ENCODE measurements around the gene OXSR1. TPM values are rescaled to one million over a fixed set of nuclear protein-coding genes. Genes with fewer than 3 reads are reported as not detected.

OXSR1 gene
- total and polyA plus RNA-seq, 2 of the 13 experiments (the other 11 are each of a cell fraction or from before 2014, with no cell fraction given): 27.4 to 32.6 TPM

DNA sequence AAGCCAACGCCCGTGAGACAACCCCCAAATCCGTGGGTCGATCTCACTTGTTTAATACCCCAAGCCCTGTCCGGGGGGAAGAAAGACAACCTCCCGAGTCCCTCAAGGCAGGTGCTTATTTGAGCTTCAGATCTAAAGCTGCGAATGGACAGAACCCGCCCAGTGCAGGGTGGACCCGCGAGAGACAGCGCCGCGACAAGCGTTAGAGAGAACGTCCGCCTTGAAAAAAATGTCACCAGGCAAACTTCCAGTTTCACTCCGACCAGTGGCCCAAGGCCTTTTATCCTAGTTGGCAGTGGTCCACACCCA, 740 bp upstream of the OXSR1 start (continued):
- no peak for TF ChIP-seq KDM5B (CRISPR knock-in tag; IDR thresholded peaks at IDR 0.05; ENCODE audit: borderline replicate concordance)
- TF ChIP-seq SRY (CRISPR knock-in tag; IDR thresholded peaks at IDR 0.05): peak; percentile 60; the same call in 1 of the 2 replicates
- TF ChIP-seq, protein P1, sequence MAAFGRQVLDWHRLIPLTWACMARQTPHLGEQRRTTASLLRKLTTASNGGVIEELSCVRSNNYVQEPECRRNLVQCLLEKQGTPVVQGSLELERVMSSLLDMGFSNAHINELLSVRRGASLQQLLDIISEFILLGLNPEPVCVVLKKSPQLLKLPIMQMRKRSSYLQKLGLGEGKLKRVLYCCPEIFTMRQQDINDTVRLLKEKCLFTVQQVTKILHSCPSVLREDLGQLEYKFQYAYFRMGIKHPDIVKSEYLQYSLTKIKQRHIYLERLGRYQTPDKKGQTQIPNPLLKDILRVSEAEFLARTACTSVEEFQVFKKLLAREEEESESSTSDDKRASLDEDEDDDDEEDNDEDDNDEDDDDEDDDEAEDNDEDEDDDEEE (CRISPR knock-in tag; IDR thresholded peaks at IDR 0.05): 0 out of 2 replicates have a peak, but pooled peaks have one; percentile 25
- TF ChIP-seq KLF9 (CRISPR knock-in tag; IDR thresholded peaks at IDR 0.05; ENCODE audit: low read depth): 0 out of 2 replicates have a peak, but pooled peaks have one; percentile 30
- no peak for TF ChIP-seq ZNF709 (CRISPR knock-in tag; IDR thresholded peaks at IDR 0.05)
- TF ChIP-seq ZNF10 (CRISPR knock-in tag; IDR thresholded peaks at IDR 0.05; ENCODE audit: borderline replicate concordance, low read depth): no peak
- TF ChIP-seq, protein P2, sequence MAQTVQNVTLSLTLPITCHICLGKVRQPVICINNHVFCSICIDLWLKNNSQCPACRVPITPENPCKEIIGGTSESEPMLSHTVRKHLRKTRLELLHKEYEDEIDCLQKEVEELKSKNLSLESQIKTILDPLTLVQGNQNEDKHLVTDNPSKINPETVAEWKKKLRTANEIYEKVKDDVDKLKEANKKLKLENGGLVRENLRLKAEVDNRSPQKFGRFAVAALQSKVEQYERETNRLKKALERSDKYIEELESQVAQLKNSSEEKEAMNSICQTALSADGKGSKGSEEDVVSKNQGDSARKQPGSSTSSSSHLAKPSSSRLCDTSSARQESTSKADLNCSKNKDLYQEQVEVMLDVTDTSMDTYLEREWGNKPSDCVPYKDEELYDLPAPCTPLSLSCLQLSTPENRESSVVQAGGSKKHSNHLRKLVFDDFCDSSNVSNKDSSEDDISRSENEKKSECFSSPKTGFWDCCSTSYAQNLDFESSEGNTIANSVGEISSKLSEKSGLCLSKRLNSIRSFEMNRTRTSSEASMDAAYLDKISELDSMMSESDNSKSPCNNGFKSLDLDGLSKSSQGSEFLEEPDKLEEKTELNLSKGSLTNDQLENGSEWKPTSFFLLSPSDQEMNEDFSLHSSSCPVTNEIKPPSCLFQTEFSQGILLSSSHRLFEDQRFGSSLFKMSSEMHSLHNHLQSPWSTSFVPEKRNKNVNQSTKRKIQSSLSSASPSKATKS (CRISPR knock-in tag; IDR thresholded peaks at IDR 0.05): 0 out of 2 replicates have a peak, but pooled peaks have one; percentile 34
- no peak for TF ChIP-seq ZSCAN20 (CRISPR knock-in tag; IDR thresholded peaks at IDR 0.05; ENCODE audit: borderline replicate concordance)
- no peak for TF ChIP-seq WIZ (CRISPR knock-in tag; IDR thresholded peaks at IDR 0.05)
- TF ChIP-seq, protein P3, sequence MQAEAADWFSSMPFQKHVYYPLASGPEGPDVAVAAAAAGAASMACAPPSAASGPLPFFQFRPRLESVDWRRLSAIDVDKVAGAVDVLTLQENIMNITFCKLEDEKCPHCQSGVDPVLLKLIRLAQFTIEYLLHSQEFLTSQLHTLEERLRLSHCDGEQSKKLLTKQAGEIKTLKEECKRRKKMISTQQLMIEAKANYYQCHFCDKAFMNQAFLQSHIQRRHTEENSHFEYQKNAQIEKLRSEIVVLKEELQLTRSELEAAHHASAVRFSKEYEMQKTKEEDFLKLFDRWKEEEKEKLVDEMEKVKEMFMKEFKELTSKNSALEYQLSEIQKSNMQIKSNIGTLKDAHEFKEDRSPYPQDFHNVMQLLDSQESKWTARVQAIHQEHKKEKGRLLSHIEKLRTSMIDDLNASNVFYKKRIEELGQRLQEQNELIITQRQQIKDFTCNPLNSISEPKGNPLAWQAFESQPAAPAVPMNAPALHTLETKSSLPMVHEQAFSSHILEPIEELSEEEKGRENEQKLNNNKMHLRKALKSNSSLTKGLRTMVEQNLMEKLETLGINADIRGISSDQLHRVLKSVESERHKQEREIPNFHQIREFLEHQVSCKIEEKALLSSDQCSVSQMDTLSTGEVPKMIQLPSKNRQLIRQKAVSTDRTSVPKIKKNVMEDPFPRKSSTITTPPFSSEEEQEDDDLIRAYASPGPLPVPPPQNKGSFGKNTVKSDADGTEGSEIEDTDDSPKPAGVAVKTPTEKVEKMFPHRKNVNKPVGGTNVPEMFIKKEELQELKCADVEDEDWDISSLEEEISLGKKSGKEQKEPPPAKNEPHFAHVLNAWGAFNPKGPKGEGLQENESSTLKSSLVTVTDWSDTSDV (CRISPR knock-in tag; IDR thresholded peaks at IDR 0.05): no peak
- TF ChIP-seq ZNF331 (CRISPR knock-in tag; IDR thresholded peaks at IDR 0.05): no peak; the same call in 1 of the 2 replicates
- TF ChIP-seq, protein P4, sequence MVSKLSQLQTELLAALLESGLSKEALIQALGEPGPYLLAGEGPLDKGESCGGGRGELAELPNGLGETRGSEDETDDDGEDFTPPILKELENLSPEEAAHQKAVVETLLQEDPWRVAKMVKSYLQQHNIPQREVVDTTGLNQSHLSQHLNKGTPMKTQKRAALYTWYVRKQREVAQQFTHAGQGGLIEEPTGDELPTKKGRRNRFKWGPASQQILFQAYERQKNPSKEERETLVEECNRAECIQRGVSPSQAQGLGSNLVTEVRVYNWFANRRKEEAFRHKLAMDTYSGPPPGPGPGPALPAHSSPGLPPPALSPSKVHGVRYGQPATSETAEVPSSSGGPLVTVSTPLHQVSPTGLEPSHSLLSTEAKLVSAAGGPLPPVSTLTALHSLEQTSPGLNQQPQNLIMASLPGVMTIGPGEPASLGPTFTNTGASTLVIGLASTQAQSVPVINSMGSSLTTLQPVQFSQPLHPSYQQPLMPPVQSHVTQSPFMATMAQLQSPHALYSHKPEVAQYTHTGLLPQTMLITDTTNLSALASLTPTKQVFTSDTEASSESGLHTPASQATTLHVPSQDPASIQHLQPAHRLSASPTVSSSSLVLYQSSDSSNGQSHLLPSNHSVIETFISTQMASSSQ (IDR thresholded peaks at IDR 0.05; ENCODE audit: low read depth): 0 out of 2 replicates have a peak, but pooled peaks have one; percentile 4
- TF ChIP-seq, protein P4 (CRISPR knock-in tag; IDR thresholded peaks at IDR 0.05; ENCODE audit: borderline replicate concordance): no peak
- no peak for TF ChIP-seq ZFP62 (CRISPR knock-in tag; IDR thresholded peaks at IDR 0.05)
- TF ChIP-seq, protein P5, sequence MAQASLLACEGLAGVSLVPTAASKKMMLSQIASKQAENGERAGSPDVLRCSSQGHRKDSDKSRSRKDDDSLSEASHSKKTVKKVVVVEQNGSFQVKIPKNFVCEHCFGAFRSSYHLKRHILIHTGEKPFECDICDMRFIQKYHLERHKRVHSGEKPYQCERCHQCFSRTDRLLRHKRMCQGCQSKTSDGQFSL (CRISPR knock-in tag; IDR thresholded peaks at IDR 0.05): no peak
